Measurements from ENCODE around the gene FAAP20. TPM values are rescaled to one million over a fixed set of nuclear protein-coding genes. Genes with fewer than 3 reads are reported as not detected.

FAAP20 gene
- total and polyA plus RNA-seq, 4 donors: 5.6 to 31.5 (median 15.7) TPM

- H3K9ac ChIP-seq (ENCODE audit: low read depth in 1 of 2, low read length in 2 of 2): no peak overlapping the region
- WGBS: 94% methylated on average over 33 of the region's 33 CpGs
- H3K36me3 ChIP-seq (ENCODE audit: control insufficient read depth in 4 of 4, insufficient read depth in 3 of 4, low read depth in 1 of 4, low read length in 3 of 4): peaks cover 0 to 16% (median 4%) of the 10 kb centered on the region in 4 donors
- no peaks in the 10 kb centered on the region for H3K27me3 ChIP-seq (ENCODE audit: control insufficient read depth in 4 of 4, insufficient read depth in 4 of 4, low read length in 3 of 4)
- DNase-seq (ENCODE audit: low spot score): no peak
- no peaks in the 10 kb centered on the region for H3K4me1 ChIP-seq (ENCODE audit: control insufficient read depth in 4 of 4, insufficient read depth in 4 of 4, low read length in 3 of 4)
- H3K9me3 ChIP-seq (ENCODE audit: control insufficient read depth in 4 of 4, low read length in 3 of 4): no peaks in the 10 kb centered on the region
- no peak for TF ChIP-seq FOXA2 (IDR thresholded peaks at IDR 0.05)
- no peak for TF ChIP-seq SP1 (IDR thresholded peaks at IDR 0.05)
- TF ChIP-seq JUND (IDR thresholded peaks at IDR 0.05): no peak
- TF ChIP-seq EGR1 (IDR thresholded peaks at IDR 0.05; ENCODE audit: low read depth in 2 of 2): no peak
- TF ChIP-seq NR2F2 (IDR thresholded peaks at IDR 0.05): no peak
- no peak for TF ChIP-seq RAD21 (IDR thresholded peaks at IDR 0.05)
- TF ChIP-seq YY1 (IDR thresholded peaks at IDR 0.05): no peak
- no peak overlapping the region for H3K27ac ChIP-seq (ENCODE audit: low read depth in 1 of 2, low read length in 2 of 2)
- no peak overlapping the region for H3K4me3 ChIP-seq (ENCODE audit: low read depth in 1 of 3, low read length in 3 of 3)
Measured at GRCh38 chr1:2172551-2173146, 21.9 kb downstream of the FAAP20 start.

- no peak for DNase-seq (ENCODE audit: low spot score)
- Histone ChIP-seq H3K4me1 (ENCODE audit: control insufficient read depth in 4 of 4, insufficient read depth in 4 of 4, low read length in 3 of 4) (no peaks in the 10 kb centered on the region), H3K9ac (ENCODE audit: low read depth in 1 of 2, low read length in 2 of 2) (no peak overlapping the region), H3K36me3 (ENCODE audit: control insufficient read depth in 4 of 4, insufficient read depth in 3 of 4, low read depth in 1 of 4, low read length in 3 of 4) (peaks cover 0 to 14% (median 4%) of the 10 kb centered on the region in 4 donors), H3K27ac (ENCODE audit: low read depth in 1 of 2, low read length in 2 of 2) (no peak overlapping the region), H3K27me3 (ENCODE audit: control insufficient read depth in 4 of 4, insufficient read depth in 4 of 4, low read length in 3 of 4) (no peaks in the 10 kb centered on the region), H3K9me3 (ENCODE audit: control insufficient read depth in 4 of 4, low read length in 3 of 4) (no peaks in the 10 kb centered on the region), H3K4me3 (ENCODE audit: low read depth in 1 of 3, low read length in 3 of 3) (no peak overlapping the region)
- 97% methylated on average over 26 of the region's 26 CpGs for WGBS
- TF ChIP-seq FOXA1 (IDR thresholded peaks at IDR 0.05) (no peak), SP1 (IDR thresholded peaks at IDR 0.05) (no peak), ZBTB33 (IDR thresholded peaks at IDR 0.05) (no peak), NR2F2 (IDR thresholded peaks at IDR 0.05) (no peak), JUND (IDR thresholded peaks at IDR 0.05) (no peak), CTCF (IDR thresholded peaks at IDR 0.05; ENCODE audit: low read depth, low read length, missing input control) (no peak), FOXA2 (IDR thresholded peaks at IDR 0.05) (no peak)
Measured at GRCh38 chr1:2172012-2172411, 22.6 kb downstream of the FAAP20 start.

GRCh38 chr1:2170211-2170610 is 24.4 kb downstream of the FAAP20 start:
- no peaks in the 10 kb centered on the region for H3K4me1 ChIP-seq (ENCODE audit: control insufficient read depth in 4 of 4, insufficient read depth in 4 of 4, low read length in 3 of 4)
- no peaks in the 10 kb centered on the region for H3K9me3 ChIP-seq (ENCODE audit: control insufficient read depth in 4 of 4, low read length in 3 of 4)
- WGBS: 85% methylated on average over 11 of the region's 11 CpGs
- TF ChIP-seq RAD21 (IDR thresholded peaks at IDR 0.05) (no peak), SP1 (IDR thresholded peaks at IDR 0.05) (no peak), MAX (IDR thresholded peaks at IDR 0.05) (no peak)
- no peak overlapping the region for H3K9ac ChIP-seq (ENCODE audit: low read depth in 1 of 2, low read length in 2 of 2)
- H3K4me3 ChIP-seq (ENCODE audit: low read depth in 1 of 3, low read length in 3 of 3): no peak overlapping the region
- DNase-seq (ENCODE audit: low spot score): no peak
- no peak overlapping the region for H3K27ac ChIP-seq (ENCODE audit: low read depth in 1 of 2, low read length in 2 of 2)
- H3K36me3 ChIP-seq (ENCODE audit: control insufficient read depth in 4 of 4, insufficient read depth in 3 of 4, low read depth in 1 of 4, low read length in 3 of 4): peaks cover 0 to 11% (median 5%) of the 10 kb centered on the region in 4 donors
- no peaks in the 10 kb centered on the region for H3K27me3 ChIP-seq (ENCODE audit: control insufficient read depth in 4 of 4, insufficient read depth in 4 of 4, low read length in 3 of 4)
